ENCODE data around the gene PCDHGC3. TPM values are rescaled to one million over a fixed set of nuclear protein-coding genes. Genes with fewer than 3 reads are reported as not detected.

The PCDHGC3 gene
- total and polyA plus RNA-seq, 2 of the 13 experiments (the other 11 are each of a cell fraction or from before 2014, with no cell fraction given): 0.20 to 0.30 TPM

DNA sequence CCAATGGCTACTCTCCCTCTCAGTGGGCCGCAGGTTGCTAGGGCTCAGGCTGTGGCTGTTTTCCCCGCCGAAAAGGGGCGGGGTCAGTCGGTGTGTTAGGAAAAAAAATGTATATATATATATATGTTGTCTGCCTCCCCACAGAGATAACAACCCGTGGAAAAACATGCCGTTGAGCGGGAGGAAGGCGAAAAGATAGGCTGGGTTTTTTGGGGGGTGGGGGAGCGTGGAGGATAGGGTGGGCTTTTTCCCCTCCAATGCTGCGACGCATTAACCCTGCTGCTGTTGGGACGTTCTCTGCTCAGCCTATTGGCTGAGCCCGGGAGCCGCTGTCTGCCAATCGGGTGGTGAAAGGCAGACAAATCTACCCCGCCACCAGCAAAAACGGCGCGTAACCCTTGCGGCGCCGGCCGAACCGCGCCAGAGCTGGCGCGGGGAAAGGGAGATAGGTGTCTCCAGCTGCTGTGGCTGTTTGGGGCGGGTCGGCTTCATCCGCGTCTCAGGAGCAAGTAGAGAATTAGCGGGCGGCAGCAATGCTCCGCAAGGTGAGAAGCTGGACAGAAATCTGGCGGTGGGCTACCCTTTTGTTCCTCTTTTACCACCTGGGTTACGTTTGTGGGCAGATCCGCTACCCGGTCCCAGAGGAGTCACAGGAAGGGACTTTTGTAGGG, 9.0 kb downstream of the PCDHGC3 start, which contains the start of gene PCDHGC4:
Gene PCDHGC4 (plus strand): TSS at position 390 of the 671 bp plus-strand sequence. CDS start 144 bp downstream, at position 534.
- intact Hi-C loops (cut with micrococcal nuclease; ENCODE audit: unreplicated experiment): no loop called here
- Histone ChIP-seq H3K9me3 (ENCODE audit: low read length) (no peaks in the 10 kb centered on the region), H3K4me3 (replicated peaks in 1 of 3; ENCODE audit: insufficient read depth in 1 of 3, low read depth in 2 of 3, low read length in 3 of 3) (no peak within 1 kb of the TSS; a peak in 1 of 6 replicates), H3K27ac (ENCODE audit: extremely low read length, insufficient read depth, low read length) (no peak within 1 kb of the TSS), H3K79me2 (ENCODE audit: insufficient read depth, low read length) (no peaks in the 10 kb centered on the region), H3K4me1 (ENCODE audit: insufficient read depth, low read length) (no peaks in the 10 kb centered on the region), H3K4me2 (ENCODE audit: low read depth, low read length) (peak within 1 kb of the TSS; percentile 32; the same call in 1 of the 2 replicates), H2AFZ (ENCODE audit: low read length) (no peak within 1 kb of the TSS), H3K27me3 (ENCODE audit: control insufficient read depth in 1 of 2, insufficient read depth in 2 of 2, low read length in 2 of 2) (peaks cover 3 to 33% of the 10 kb centered on the region in 2 experiments), H4K20me1 (ENCODE audit: insufficient read depth, low read length) (no peaks in the 10 kb centered on the region), H3K9ac (ENCODE audit: insufficient read depth, low read depth, low read length) (no peak within 1 kb of the TSS), H3K36me3 (replicated peaks in 1 of 2; ENCODE audit: control insufficient read depth in 1 of 2, insufficient read depth in 2 of 2, low read length in 2 of 2) (no peaks in the 10 kb centered on the region)
- ChIA-PET CTCF (ENCODE audit: low intra/inter-chr PET ratio, low total read pairs) (no interaction called here), POLR2A (no interaction called here)
- BruUV-seq (replicated peaks): no TSS peak
- no peak for ATAC-seq
- no peak for DNase-seq (ENCODE audit: low spot score)
- no peak for TF ChIP-seq TAF15 (IDR thresholded peaks at IDR 0.05; ENCODE audit: low read depth, low read length, poor library complexity, severe bottlenecking)
- no peak for TF ChIP-seq FOXC1 (CRISPR knock-in tag; IDR thresholded peaks at IDR 0.05; ENCODE audit: borderline replicate concordance)
- no peak for TF ChIP-seq ZNF451 (CRISPR knock-in tag; IDR thresholded peaks at IDR 0.05)
- peak; percentile 71 for TF ChIP-seq ZNF652 (CRISPR knock-in tag; IDR thresholded peaks at IDR 0.05; ENCODE audit: borderline replicate concordance, low read depth)
- WGBS (ENCODE audit: low lambda C conversion rate): 48% methylated on average over 23 of the region's 39 CpGs
- in situ Hi-C loops (cut with HindIII; ENCODE audit: extremely low pct_ligation_motif_present, low pct_unique_long_range_greater_than_20kb): no loop called here
- no peak for FAIRE-seq

DNA sequence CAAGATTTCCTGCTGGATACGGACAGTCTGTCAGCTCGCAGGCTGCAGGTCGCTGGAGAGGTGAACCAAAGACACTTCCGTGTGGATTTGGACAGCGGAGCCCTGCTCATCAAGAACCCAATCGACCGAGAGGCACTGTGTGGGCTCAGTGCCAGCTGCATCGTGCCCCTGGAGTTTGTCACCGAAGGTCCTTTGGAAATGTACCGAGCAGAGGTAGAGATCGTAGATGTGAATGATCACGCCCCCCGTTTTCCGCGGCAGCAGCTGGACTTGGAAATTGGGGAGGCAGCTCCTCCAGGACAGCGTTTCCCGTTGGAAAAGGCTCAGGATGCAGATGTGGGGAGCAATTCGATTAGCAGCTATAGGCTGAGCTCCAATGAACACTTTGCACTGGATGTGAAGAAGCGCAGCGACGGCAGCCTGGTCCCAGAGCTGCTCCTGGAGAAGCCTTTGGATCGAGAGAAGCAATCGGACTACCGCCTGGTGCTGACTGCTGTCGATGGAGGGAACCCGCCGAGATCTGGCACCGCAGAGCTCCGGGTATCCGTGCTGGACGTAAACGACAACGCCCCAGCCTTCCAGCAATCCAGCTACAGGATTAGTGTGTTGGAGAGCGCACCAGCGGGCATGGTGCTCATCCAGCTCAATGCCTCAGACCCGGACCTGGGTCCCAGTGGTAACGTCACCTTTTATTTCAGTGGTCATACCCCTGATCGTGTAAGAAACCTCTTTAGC, 9.7 kb downstream of the PCDHGC3 start:
- Histone ChIP-seq H3K79me2 (ENCODE audit: insufficient read depth, low read length) (no peaks in the 10 kb centered on the region), H3K4me2 (ENCODE audit: low read depth, low read length) (peak overlapping the region; percentile 32; the same call in 1 of the 2 replicates), H3K27ac (ENCODE audit: extremely low read length, insufficient read depth, low read length) (no peak overlapping the region), H3K9me3 (ENCODE audit: low read length) (no peaks in the 10 kb centered on the region), H3K9ac (ENCODE audit: insufficient read depth, low read depth, low read length) (no peak overlapping the region), H4K20me1 (ENCODE audit: insufficient read depth, low read length) (no peaks in the 10 kb centered on the region), H3K4me1 (ENCODE audit: insufficient read depth, low read length) (no peaks in the 10 kb centered on the region), H3K36me3 (replicated peaks in 1 of 2; ENCODE audit: control insufficient read depth in 1 of 2, insufficient read depth in 2 of 2, low read length in 2 of 2) (no peaks in the 10 kb centered on the region), H3K27me3 (ENCODE audit: control insufficient read depth in 1 of 2, insufficient read depth in 2 of 2, low read length in 2 of 2) (peaks cover 3 to 33% of the 10 kb centered on the region in 2 experiments), H2AFZ (ENCODE audit: low read length) (no peak overlapping the region), H3K4me3 (replicated peaks in 1 of 3; ENCODE audit: insufficient read depth in 1 of 3, low read depth in 2 of 3, low read length in 3 of 3) (no peak overlapping the region; a peak in 1 of 6 replicates)
- BruUV-seq (replicated peaks): no TSS peak
- in situ Hi-C loops (cut with HindIII; ENCODE audit: extremely low pct_ligation_motif_present, low pct_unique_long_range_greater_than_20kb) (no loop called here), intact Hi-C loops (cut with micrococcal nuclease; ENCODE audit: unreplicated experiment) (no loop called here)
- CTCF ChIA-PET (ENCODE audit: low intra/inter-chr PET ratio, low total read pairs): no interaction called here
- FAIRE-seq: no peak
- POLR2A ChIA-PET: no interaction called here
- DNase-seq (ENCODE audit: low spot score): no peak
- 51% methylated on average over 13 of the region's 38 CpGs for WGBS (ENCODE audit: low lambda C conversion rate)
- ATAC-seq: no peak
- TF ChIP-seq ZFY (CRISPR knock-in tag; IDR thresholded peaks at IDR 0.05) (no peak), MBNL3 (CRISPR knock-in tag; conservative IDR thresholded peaks at IDR 0.05) (no peak), HOXA7 (CRISPR knock-in tag; IDR thresholded peaks at IDR 0.05) (no peak), ZFAT (CRISPR knock-in tag; conservative IDR thresholded peaks at IDR 0.05) (no peak), REXO4 (CRISPR knock-in tag; IDR thresholded peaks at IDR 0.05; ENCODE audit: borderline replicate concordance) (no peak), ZNF460 (CRISPR knock-in tag; IDR thresholded peaks at IDR 0.05; ENCODE audit: borderline replicate concordance) (no peak), ZNF737 (CRISPR knock-in tag; IDR thresholded peaks at IDR 0.05; ENCODE audit: borderline replicate concordance) (no peak), ZUFSP (CRISPR knock-in tag; IDR thresholded peaks at IDR 0.05; ENCODE audit: borderline replicate concordance) (no peak), SIN3B (IDR thresholded peaks at IDR 0.05; ENCODE audit: low read length) (no peak)
- TF ChIP-seq, protein P1, sequence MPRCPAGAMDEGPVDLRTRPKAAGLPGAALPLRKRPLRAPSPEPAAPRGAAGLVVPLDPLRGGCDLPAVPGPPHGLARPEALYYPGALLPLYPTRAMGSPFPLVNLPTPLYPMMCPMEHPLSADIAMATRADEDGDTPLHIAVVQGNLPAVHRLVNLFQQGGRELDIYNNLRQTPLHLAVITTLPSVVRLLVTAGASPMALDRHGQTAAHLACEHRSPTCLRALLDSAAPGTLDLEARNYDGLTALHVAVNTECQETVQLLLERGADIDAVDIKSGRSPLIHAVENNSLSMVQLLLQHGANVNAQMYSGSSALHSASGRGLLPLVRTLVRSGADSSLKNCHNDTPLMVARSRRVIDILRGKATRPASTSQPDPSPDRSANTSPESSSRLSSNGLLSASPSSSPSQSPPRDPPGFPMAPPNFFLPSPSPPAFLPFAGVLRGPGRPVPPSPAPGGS (CRISPR knock-in tag; IDR thresholded peaks at IDR 0.05): no peak
